Stomach (tissue), 4 donors: ENCODE results near the gene OR7C1.

Experiments
- EP300 ChIP-seq: sonication (generic); formaldehyde crosslinking; IDR thresholded peaks from one replicate; pipeline ENCODE4 v1.6.1; 2017; ENCODE audit warnings: antibody characterized with exemption
- POLR2A ChIP-seq, 4 donors: fragments of 450-650 bp; IDR thresholded peaks; one replicate each; pipeline ENCODE4 v1.6.1; 2016; ENCODE audit warnings: antibody characterized with exemption in 4 of 4, control low read depth in 2 of 4, mild to moderate bottlenecking in 1 of 4, moderate library complexity in 1 of 4
- POLR2AphosphoS5 ChIP-seq, 3 donors: sonication (generic); formaldehyde crosslinking; IDR thresholded peaks; one replicate each; pipeline ENCODE4 v1.6.1; 2016; ENCODE audit warnings: antibody characterized with exemption in 3 of 3
- TF ChIP-seq, protein P1 (sequence below), 7 experiments: fragments of 450-650 bp in 4 of 7; fragments of 200-600 bp in 3 of 7; sonication (generic) in 3 of 7; IDR thresholded peaks; one replicate each; pipeline ENCODE4 v1.5.1; 2016 to 2019; ENCODE audit warnings: antibody characterized with exemption in 7 of 7, control low read depth in 2 of 7, mild to moderate bottlenecking in 1 of 7

DNA sequence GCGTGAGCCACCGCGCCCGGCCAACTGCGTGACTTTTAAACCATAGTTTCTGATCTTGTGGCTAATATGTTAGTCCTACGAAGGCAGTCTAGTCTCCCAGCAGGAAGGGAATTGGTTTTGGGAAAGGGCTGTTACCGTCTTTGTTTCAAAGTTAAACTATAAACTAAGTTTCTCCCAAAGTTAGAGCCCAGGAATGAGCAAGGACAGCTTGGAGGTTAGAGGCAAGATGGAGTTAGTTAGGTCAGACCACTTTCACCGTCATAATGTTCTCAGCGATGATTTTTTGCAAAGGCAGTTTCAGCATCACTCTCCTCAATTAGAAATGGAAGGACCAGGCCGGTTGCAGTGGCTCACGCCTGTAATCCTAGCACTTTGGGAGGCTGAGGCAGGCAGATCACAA is 39.0 kb downstream of the OR7C1 start:
- TF ChIP-seq POLR2AphosphoS5 (IDR thresholded peaks at IDR 0.05) (no peak), POLR2A (IDR thresholded peaks at IDR 0.05) (no peak), EP300 (no peak)
- TF ChIP-seq, protein P1, sequence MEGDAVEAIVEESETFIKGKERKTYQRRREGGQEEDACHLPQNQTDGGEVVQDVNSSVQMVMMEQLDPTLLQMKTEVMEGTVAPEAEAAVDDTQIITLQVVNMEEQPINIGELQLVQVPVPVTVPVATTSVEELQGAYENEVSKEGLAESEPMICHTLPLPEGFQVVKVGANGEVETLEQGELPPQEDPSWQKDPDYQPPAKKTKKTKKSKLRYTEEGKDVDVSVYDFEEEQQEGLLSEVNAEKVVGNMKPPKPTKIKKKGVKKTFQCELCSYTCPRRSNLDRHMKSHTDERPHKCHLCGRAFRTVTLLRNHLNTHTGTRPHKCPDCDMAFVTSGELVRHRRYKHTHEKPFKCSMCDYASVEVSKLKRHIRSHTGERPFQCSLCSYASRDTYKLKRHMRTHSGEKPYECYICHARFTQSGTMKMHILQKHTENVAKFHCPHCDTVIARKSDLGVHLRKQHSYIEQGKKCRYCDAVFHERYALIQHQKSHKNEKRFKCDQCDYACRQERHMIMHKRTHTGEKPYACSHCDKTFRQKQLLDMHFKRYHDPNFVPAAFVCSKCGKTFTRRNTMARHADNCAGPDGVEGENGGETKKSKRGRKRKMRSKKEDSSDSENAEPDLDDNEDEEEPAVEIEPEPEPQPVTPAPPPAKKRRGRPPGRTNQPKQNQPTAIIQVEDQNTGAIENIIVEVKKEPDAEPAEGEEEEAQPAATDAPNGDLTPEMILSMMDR (IDR thresholded peaks at IDR 0.05): no peak
